Esophagus squamous epithelium (tissue), 4 donors: ENCODE measurements around the gene CACNA2D2.

ENCODE experiments used
- POLR2A ChIP-seq, 4 donors: fragments of 450-650 bp; IDR thresholded peaks; one replicate each; pipeline ENCODE4 v1.6.1; 2017; ENCODE audit warnings: antibody characterized with exemption in 4 of 4, mild to moderate bottlenecking in 4 of 4, moderate library complexity in 3 of 4
- TF ChIP-seq, protein P1 (sequence below), 6 experiments: fragments of 450-650 bp in 4 of 6; fragments of 200-600 bp in 2 of 6; sonication (generic) in 2 of 6; IDR thresholded peaks; one replicate each; pipeline ENCODE4 v1.5.1; 2016 to 2019; ENCODE audit warnings: antibody characterized with exemption in 6 of 6, mild to moderate bottlenecking in 4 of 6, moderate library complexity in 4 of 6

DNA sequence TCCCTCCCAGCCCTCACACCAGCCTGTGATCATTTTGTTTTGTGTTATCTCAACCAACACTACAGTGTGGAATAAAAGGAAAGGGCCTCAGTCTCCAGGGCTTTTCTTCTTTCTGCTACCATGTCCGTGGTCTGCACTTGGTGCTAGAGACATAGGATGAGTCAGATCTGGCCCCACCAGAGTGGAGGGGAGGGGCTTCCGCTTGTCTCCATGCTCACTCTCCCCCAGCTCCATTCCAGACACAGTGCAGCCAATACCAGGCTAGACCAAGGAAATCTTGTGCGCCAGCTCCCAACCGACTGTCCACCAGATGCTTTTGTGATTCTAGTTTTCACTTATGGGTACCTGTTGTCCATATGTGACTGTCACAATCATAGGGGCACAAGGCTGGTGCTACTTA is 92.2 kb downstream of the CACNA2D2 start:
- TF ChIP-seq, protein P1, sequence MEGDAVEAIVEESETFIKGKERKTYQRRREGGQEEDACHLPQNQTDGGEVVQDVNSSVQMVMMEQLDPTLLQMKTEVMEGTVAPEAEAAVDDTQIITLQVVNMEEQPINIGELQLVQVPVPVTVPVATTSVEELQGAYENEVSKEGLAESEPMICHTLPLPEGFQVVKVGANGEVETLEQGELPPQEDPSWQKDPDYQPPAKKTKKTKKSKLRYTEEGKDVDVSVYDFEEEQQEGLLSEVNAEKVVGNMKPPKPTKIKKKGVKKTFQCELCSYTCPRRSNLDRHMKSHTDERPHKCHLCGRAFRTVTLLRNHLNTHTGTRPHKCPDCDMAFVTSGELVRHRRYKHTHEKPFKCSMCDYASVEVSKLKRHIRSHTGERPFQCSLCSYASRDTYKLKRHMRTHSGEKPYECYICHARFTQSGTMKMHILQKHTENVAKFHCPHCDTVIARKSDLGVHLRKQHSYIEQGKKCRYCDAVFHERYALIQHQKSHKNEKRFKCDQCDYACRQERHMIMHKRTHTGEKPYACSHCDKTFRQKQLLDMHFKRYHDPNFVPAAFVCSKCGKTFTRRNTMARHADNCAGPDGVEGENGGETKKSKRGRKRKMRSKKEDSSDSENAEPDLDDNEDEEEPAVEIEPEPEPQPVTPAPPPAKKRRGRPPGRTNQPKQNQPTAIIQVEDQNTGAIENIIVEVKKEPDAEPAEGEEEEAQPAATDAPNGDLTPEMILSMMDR (IDR thresholded peaks at IDR 0.05) = no peak
- TF ChIP-seq POLR2A (IDR thresholded peaks at IDR 0.05) = no peak
